Smooth muscle cell (in vitro differentiated cells): ENCODE results near the gene PTRHD1. TPM values are rescaled to one million over a fixed set of nuclear protein-coding genes. Genes with fewer than 3 reads are reported as not detected.

Experiments used
- DNase-seq: peaks from one replicate; lab custom pipeline; 2025; ENCODE audit not compliant: unreplicated experiment; lab: John Stamatoyannopoulos, UW
- H2AFZ ChIP-seq: fragments of 200-600 bp; sonication (generic); 2 replicates; pipeline ENCODE4 v1.6.0; 2016; ENCODE audit warnings: antibody characterized with exemption, low read depth, mild to moderate bottlenecking
- H3F3A ChIP-seq: fragments of 200-600 bp; sonication (generic); 2 replicates; pipeline ENCODE4 v1.6.0; 2017; ENCODE audit warnings: antibody characterized with exemption, low read depth
- H3K27ac ChIP-seq: fragments of 200-600 bp; sonication (generic); 2 replicates; pipeline ENCODE4 v1.5.1; 2016; ENCODE audit warnings: low read depth, mild to moderate bottlenecking
- H3K27me3 ChIP-seq: fragments of 200-600 bp; sonication (generic); 2 replicates; pipeline ENCODE4 v1.6.1; 2016; ENCODE audit warnings: low read depth, mild to moderate bottlenecking
- H3K36me3 ChIP-seq: fragments of 200-600 bp; sonication (generic); 2 replicates; pipeline ENCODE4 v1.5.1; 2016; ENCODE audit warnings: low read depth
- H3K4me1 ChIP-seq: fragments of 200-600 bp; sonication (generic); 2 replicates; pipeline ENCODE4 v1.5.1; 2016; ENCODE audit warnings: low read depth
- H3K4me2 ChIP-seq: fragments of 200-600 bp; sonication (generic); 2 replicates; pipeline ENCODE4 v1.6.0; 2016; ENCODE audit warnings: mild to moderate bottlenecking
- H3K4me3 ChIP-seq: fragments of 200-600 bp; sonication (generic); 2 replicates; pipeline ENCODE4 v1.5.1; 2016; ENCODE audit warnings: mild to moderate bottlenecking
- H3K79me2 ChIP-seq: fragments of 200-600 bp; sonication (generic); 2 replicates; pipeline ENCODE4 v1.6.0; 2016; ENCODE audit warnings: low read depth, mild to moderate bottlenecking
- H3K9ac ChIP-seq: fragments of 200-600 bp; sonication (generic); 2 replicates; pipeline ENCODE4 v1.6.0; 2016; ENCODE audit warnings: low read depth
- H3K9me3 ChIP-seq: fragments of 200-600 bp; sonication (generic); replicated peaks from 2 replicates; pipeline ENCODE4 v1.5.1; 2016; ENCODE audit warnings: low read depth
- H4K20me1 ChIP-seq: fragments of 200-600 bp; sonication (generic); 2 replicates; pipeline ENCODE4 v1.6.0; 2016; ENCODE audit warnings: low read depth
- CTCF ChIP-seq: fragments of 200-600 bp; sonication (generic); IDR thresholded peaks from 2 replicates; pipeline ENCODE4 v1.5.1; 2017; ENCODE audit warnings: borderline replicate concordance, mild to moderate bottlenecking, antibody characterized with exemption; ENCODE audit not compliant: insufficient read depth, poor library complexity, severe bottlenecking
- WGBS: methylation state at CpG from one replicate; pipeline ENCODE4 v1.1.7; 2016; ENCODE audit warnings: low lambda C conversion rate; 5-methylcytosine and 5-hydroxymethylcytosine counted together
- polyA plus RNA-seq: library from polyadenylated mRNA; unstranded; fragments of >200 nt; fragmentation: Nextera tagmentation; extraction: Ambion mirVana; gene quantifications from 2 replicates; pipeline ENCODE4 v1.2.1, GENCODE V29; 2016
- total RNA-seq: library from RNA; depleted of rRNA; stranded (reverse); fragments of >200 nt; gene quantifications from 2 replicates; pipeline ENCODE4 v1.2.3, GENCODE V29; 2014

Gene PTRHD1
- total and polyA plus RNA-seq, 2 experiments from 2014 or later = 25.1 to 38.7 TPM

- H3K27ac ChIP-seq = no peak overlapping the region
- no peak for TF ChIP-seq CTCF
These were observed 44.0 kb downstream of the PTRHD1 start for GRCh38 chr2:24749069-24749691.

GRCh38 chr2:24747299-24747698 is 45.9 kb downstream of the PTRHD1 start:
- Histone ChIP-seq H3K9ac (no peak overlapping the region), H3K79me2 (no peaks in the 10 kb centered on the region), H2AFZ (no peak overlapping the region), H3K36me3 (no peaks in the 10 kb centered on the region), H3K4me1 (no peaks in the 10 kb centered on the region), H3K27me3 (no peaks in the 10 kb centered on the region), H3K4me3 (no peak overlapping the region), H3K9me3 (no peaks in the 10 kb centered on the region), H4K20me1 (no peaks in the 10 kb centered on the region), H3F3A (no peaks in the 10 kb centered on the region), H3K27ac (no peak overlapping the region), H3K4me2 (no peak overlapping the region)
- TF ChIP-seq CTCF = no peak
- DNase-seq = no peak
- WGBS = 100% methylated on average over 3 of the region's 3 CpGs

More at GRCh38 chr2:24749069-24749691, 44.0 kb downstream of the PTRHD1 start:
- DNase-seq = no peak
- Histone ChIP-seq H3K4me1 (no peaks in the 10 kb centered on the region), H3K27me3 (no peaks in the 10 kb centered on the region), H3K4me2 (no peak overlapping the region), H3K36me3 (peaks cover 10% of the 10 kb centered on the region), H3K9me3 (no peaks in the 10 kb centered on the region), H3K4me3 (no peak overlapping the region), H3F3A (no peaks in the 10 kb centered on the region), H3K9ac (no peak overlapping the region), H4K20me1 (no peaks in the 10 kb centered on the region), H2AFZ (no peak overlapping the region), H3K79me2 (no peaks in the 10 kb centered on the region)
- WGBS = 88% methylated on average over 7 of the region's 7 CpGs

- 85% methylated on average over 2 of the region's 2 CpGs for WGBS
- no peaks in the 10 kb centered on the region for H3K4me1 ChIP-seq
- no peak for DNase-seq
- H3K27ac ChIP-seq = no peak overlapping the region
- no peak overlapping the region for H2AFZ ChIP-seq
- no peak overlapping the region for H3K4me3 ChIP-seq
- no peaks in the 10 kb centered on the region for H3K9me3 ChIP-seq
- H3K4me2 ChIP-seq = no peak overlapping the region
- TF ChIP-seq CTCF = no peak
- H3K9ac ChIP-seq = no peak overlapping the region
- no peaks in the 10 kb centered on the region for H3K79me2 ChIP-seq
- no peaks in the 10 kb centered on the region for H4K20me1 ChIP-seq
- no peaks in the 10 kb centered on the region for H3F3A ChIP-seq
- no peaks in the 10 kb centered on the region for H3K27me3 ChIP-seq
- no peaks in the 10 kb centered on the region for H3K36me3 ChIP-seq
These were observed 47.4 kb downstream of the PTRHD1 start for GRCh38 chr2:24745825-24746224.

- no peak overlapping the region for H3K27ac ChIP-seq
- no peak for DNase-seq
- H4K20me1 ChIP-seq = no peaks in the 10 kb centered on the region
- no peaks in the 10 kb centered on the region for H3K36me3 ChIP-seq
- H3K9ac ChIP-seq = no peak overlapping the region
- no peaks in the 10 kb centered on the region for H3K27me3 ChIP-seq
- H2AFZ ChIP-seq = no peak overlapping the region
- no peaks in the 10 kb centered on the region for H3F3A ChIP-seq
- WGBS = 70% methylated on average over 1 of the region's 1 CpG
- no peak overlapping the region for H3K4me2 ChIP-seq
- H3K4me1 ChIP-seq = no peaks in the 10 kb centered on the region
- H3K4me3 ChIP-seq = no peak overlapping the region
- TF ChIP-seq CTCF = no peak
- no peaks in the 10 kb centered on the region for H3K79me2 ChIP-seq
- no peaks in the 10 kb centered on the region for H3K9me3 ChIP-seq
These were observed 48.8 kb downstream of the PTRHD1 start for GRCh38 chr2:24744356-24744755.
